Lung (tissue), 12 donors: ENCODE data around the gene MX1. TPM values are rescaled to one million over a fixed set of nuclear protein-coding genes. Genes with fewer than 3 reads are reported as not detected.

Source experiments
- ATAC-seq: fragments of 200-7000 bp; cut with Tn5 transposase; one replicate; pipeline ENCODE4 v1.9.1; 2020; ENCODE audit warnings: moderate number of reproducible peaks; ENCODE audit not compliant: insufficient read depth, low FRiP score
- DNase-seq, 3 donors: peaks; one replicate each; pipeline ENCODE4 v3.0.0-alpha.2; 2013 to 2017
- H3K27ac ChIP-seq, 2 donors: one replicate each; pipeline ENCODE4 v1.5.1; 2013; ENCODE audit warnings: mild to moderate bottlenecking in 2 of 2, moderate library complexity in 2 of 2, control low read depth in 1 of 2, inconsistent platforms in 1 of 2, low read depth in 1 of 2, low read length in 1 of 2
- H3K27me3 ChIP-seq, 3 donors: one replicate each; pipeline ENCODE4 v1.5.1; 2013; ENCODE audit warnings: low read length in 2 of 3; ENCODE audit not compliant: control insufficient read depth in 3 of 3, insufficient read depth in 3 of 3
- H3K36me3 ChIP-seq, 4 donors: one replicate each; pipeline ENCODE4 v1.5.1; 2013; ENCODE audit warnings: low read length in 4 of 4, mild to moderate bottlenecking in 1 of 4, moderate library complexity in 1 of 4; ENCODE audit not compliant: control insufficient read depth in 4 of 4, insufficient read depth in 4 of 4
- H3K4me1 ChIP-seq, 5 donors: one replicate each; pipeline ENCODE4 v1.5.1; 2013; ENCODE audit warnings: low read length in 5 of 5, mild to moderate bottlenecking in 2 of 5, moderate library complexity in 1 of 5; ENCODE audit not compliant: control insufficient read depth in 5 of 5, insufficient read depth in 5 of 5
- H3K4me3 ChIP-seq: one replicate; pipeline ENCODE4 v1.5.1; 2013; ENCODE audit warnings: mild to moderate bottlenecking, control low read depth, moderate library complexity
- H3K9ac ChIP-seq, 2 donors: one replicate each; pipeline ENCODE4 v1.5.1; 2013; ENCODE audit warnings: low read length in 2 of 2, control low read depth in 1 of 2; ENCODE audit not compliant: insufficient read depth in 1 of 2
- H3K9me3 ChIP-seq, 4 donors: one replicate each; pipeline ENCODE4 v1.5.1; 2013; ENCODE audit warnings: low read length in 3 of 4, mild to moderate bottlenecking in 1 of 4, moderate library complexity in 1 of 4; ENCODE audit not compliant: control insufficient read depth in 4 of 4, insufficient read depth in 3 of 4
- CTCF ChIP-seq: IDR thresholded peaks from 2 replicates; pipeline ENCODE4 v1.5.1; 2012; ENCODE audit warnings: mild to moderate bottlenecking; ENCODE audit errors: control extremely low read depth, extremely low read depth
- WGBS, 2 donors: extraction: QIAGEN DNeasy Blood & Tissue Kit; methylation state at CpG; one replicate each; pipeline ENCODE4 v1.1.7; 2013; 5-methylcytosine and 5-hydroxymethylcytosine counted together
- polyA plus RNA-seq, 2 donors: library from polyadenylated mRNA; stranded (reverse); fragments of 200-250 nt; gene quantifications; one replicate each; pipeline ENCODE4 v1.2.1, GENCODE V29; 2013
- total RNA-seq, 2 donors: library from RNA; depleted of rRNA in 1 of 2; stranded (reverse); fragments of >200 nt in 1 of 2; gene quantifications; one replicate each; pipeline ENCODE4 v1.2.1, GENCODE V29; 2014 to 2021
- donor health status: control.
- donor health status: control.
- donor health status: Bipolar disorder and iron deficiency.
- donor health status: healthy.
- donor health status: DM: yes; HTN: yes; CAD: no.

The MX1 gene
- total and polyA plus RNA-seq, 4 donors: 18.9 to 43.5 (median 31.3) TPM

DNA sequence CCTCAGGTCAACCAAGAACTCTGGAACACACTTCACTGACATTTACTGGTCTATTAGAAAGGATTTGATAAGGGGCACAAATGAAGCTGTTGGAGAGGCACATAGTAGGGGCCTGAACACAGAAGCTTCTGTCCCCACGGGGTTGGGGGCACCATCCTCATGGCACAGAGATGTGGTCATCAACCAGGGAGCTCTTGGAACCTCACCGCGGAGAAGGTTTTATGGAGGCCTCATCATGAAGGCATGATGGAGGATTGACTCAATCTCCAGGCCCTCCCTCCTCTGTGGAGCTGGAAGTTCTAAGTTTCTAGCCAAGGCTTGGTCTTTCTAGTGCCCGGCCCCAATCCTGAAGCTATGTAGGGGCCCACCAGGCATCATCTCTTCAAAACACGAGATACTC lies 23.6 kb downstream of the MX1 start:
- ATAC-seq (no peak), DNase-seq (no peak)
- peaks cover 0 to 37% (median 7%) of the 10 kb centered on the region in 4 donors for H3K36me3 ChIP-seq

DNA sequence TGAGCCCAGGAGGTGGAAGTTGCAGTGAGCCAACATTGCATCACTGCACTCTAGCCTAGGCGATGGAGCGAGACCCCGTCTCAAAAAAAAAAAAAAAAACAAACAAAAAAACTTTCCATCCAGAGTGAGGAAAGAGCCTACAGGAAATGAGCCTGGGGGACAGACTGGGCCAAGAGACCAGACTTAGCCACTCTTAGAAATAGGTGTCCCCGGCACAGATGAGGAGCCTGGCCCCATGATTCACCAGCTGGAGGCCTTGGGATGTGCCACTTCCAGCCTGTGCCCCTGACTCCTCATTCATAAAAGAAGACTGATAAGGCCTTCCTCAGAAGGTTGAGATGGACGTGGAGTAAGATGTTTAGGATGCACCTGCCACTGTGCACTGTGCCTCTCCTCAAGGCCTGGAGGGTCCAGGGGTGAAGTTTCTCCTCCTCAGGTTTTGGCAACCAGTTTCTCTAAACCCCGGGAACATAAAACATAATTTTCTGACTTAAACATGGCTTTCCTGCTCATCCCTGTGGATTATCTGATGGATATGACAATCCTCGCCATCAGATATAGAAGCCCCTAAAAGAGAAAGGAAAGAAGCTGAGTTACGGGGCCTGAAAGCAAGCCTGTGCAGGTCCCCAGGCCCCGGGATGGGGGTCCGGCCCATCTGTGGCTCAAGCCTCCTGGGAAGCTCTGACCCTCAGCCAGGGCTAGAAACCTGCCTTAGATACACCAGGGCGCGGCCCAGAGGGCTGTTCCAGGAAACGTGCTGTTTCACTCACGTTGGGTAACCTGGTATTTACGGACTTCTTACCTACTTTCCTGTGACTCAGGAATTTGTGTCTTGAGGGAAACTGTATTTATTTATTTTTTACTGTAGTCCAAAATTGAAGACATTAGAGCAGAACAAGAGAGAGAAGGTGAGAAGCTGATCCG lies 26.0 kb downstream of the MX1 start:
- Histone ChIP-seq H3K27ac (no peak overlapping the region), H3K4me1 (no peaks in the 10 kb centered on the region), H3K9me3 (no peaks in the 10 kb centered on the region), H3K4me3 (no peak overlapping the region), H3K36me3 (peaks cover 0 to 37% (median 6%) of the 10 kb centered on the region in 4 donors), H3K27me3 (no peaks in the 10 kb centered on the region), H3K9ac (no peak overlapping the region)
- DNase-seq: no peak
- WGBS, 2 donors: 80 to 81% methylated on average over 16 of the region's 16 CpGs
- ATAC-seq: no peak
- no peak for TF ChIP-seq CTCF

More for the DNA sequence above, 23.6 kb downstream of the MX1 start:
- WGBS, 2 donors: 87 to 92% methylated on average over 5 of the region's 5 CpGs
- TF ChIP-seq CTCF: no peak
- no peak overlapping the region for H3K27ac ChIP-seq
- H3K9me3 ChIP-seq: no peaks in the 10 kb centered on the region
- no peaks in the 10 kb centered on the region for H3K4me1 ChIP-seq
- H3K9ac ChIP-seq: no peak overlapping the region
- H3K4me3 ChIP-seq: no peak overlapping the region
- no peaks in the 10 kb centered on the region for H3K27me3 ChIP-seq

GRCh38 chr21:41453198-41453597 lies 27.2 kb downstream of the MX1 start:
- ATAC-seq (no peak), DNase-seq (no peak)
- no peak overlapping the region for H3K27ac ChIP-seq
- no peaks in the 10 kb centered on the region for H3K4me1 ChIP-seq
- 89 to 96% methylated on average over 3 of the region's 3 CpGs for WGBS, 2 donors
- no peak for TF ChIP-seq CTCF
- no peaks in the 10 kb centered on the region for H3K27me3 ChIP-seq
- H3K9me3 ChIP-seq: no peaks in the 10 kb centered on the region
- H3K36me3 ChIP-seq: peaks cover 0 to 34% (median 6%) of the 10 kb centered on the region in 4 donors
- no peak overlapping the region for H3K9ac ChIP-seq
- H3K4me3 ChIP-seq: no peak overlapping the region
